GM19468 (cell line): Measurements from ENCODE around the gene CYP2A6.
"Not testable (repeated sequence)": the region's sequence is repeated elsewhere in the genome, so short reads cannot be mapped to it uniquely, and the experiment has no call there.

Experiments
- ATAC-seq: cut with Tn5 transposase; IDR thresholded peaks from one replicate; pipeline ENCODE4 v1.9.1; 2021; ENCODE audit warnings: mild to moderate bottlenecking, moderate library complexity, moderate number of reproducible peaks; ENCODE audit not compliant: unreplicated experiment; ENCODE audit errors: extremely low read depth

The CYP2A6 gene

DNA sequence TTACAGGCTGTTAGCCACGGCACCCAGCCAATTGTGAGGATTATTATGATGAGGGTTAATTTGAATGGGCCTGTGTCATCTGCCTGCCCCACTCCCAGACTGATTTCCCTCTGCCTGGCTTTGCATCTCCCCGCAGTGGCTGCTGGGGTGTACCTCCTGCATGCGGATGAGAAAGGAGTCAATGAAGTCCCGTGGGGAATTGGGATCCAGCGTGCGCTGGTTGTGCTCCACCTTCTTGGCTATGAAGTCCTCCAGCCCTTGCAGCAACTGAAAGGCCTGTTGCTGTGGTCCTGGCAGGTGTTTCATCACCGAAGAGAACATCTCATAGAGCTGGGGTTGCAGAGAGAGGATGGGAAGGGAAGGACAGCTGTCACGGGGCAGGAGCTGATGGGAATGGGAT is 3.5 kb downstream of the CYP2A6 start:
- not testable (repeated sequence) for ATAC-seq

DNA sequence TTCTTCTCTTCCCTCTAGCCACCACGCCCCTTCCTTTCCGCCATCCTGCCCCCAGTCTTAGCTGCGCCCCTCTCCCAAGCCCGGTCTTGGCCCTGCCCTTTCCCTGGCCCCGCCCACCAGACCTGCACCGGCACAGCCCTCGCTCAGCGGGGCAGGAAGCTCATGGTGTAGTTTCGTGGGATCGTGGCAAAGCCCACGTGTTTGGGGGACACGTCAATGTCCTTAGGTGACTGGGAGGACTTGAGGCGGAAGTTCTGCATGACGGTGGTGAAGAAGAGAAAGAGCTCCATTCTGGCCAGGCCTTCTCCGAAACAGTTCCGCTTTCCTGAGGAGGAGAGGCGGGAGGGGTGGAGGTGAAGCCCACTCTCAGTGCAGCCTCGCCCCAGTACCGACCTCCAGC is 6.6 kb downstream of the CYP2A6 start:
- ATAC-seq, result not testable (repeated sequence)

DNA sequence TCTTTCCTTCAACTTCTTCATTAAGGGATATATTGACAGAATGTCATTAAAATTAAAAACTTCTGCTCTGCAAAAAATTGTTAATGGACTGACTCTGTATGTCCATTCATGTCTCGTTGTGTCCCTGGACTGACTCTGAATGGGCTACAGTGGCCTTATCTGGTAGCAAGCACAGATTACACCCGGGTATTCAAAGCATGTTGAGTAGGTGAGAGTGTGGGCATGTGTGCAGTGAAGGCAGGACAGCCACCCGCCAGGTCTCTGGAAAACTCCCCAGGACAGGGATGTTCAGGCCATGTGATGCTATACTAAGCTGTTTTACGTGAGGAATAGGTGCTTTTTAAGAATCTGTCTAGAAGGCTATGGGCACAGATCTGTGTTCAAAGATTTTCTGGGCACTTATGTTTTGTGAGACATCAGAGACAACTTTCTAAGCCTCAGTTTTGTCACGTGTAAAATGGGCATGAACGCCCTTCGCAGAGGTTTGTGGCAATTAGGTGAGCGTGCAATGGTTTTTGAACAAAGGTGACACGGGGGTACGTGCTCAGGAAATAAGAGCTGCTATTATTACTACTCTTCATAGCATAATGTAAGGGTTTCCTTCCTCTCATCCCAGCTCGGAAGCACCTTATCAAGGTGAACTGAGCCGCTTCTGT is 7.1 kb downstream of the CYP2A6 start:
- not testable (repeated sequence) for ATAC-seq

DNA sequence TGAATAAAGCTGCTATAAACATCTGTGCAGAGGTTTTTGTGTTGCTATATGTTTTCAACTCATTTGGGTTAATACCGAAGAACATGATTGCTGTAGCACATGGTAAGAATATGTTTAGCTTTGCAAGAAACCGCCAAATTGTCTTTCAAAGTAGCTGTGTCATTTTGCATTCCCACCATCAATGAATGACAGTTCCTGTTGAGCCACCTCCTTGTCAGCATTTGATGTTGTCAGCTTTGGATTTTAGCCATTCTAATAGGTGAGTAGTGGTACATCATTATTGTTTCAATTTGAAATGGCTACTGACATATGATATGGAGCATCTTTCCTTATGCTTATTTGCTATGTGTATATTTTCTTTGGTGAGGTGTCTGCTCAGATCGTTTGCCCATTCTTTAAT is 8.2 kb downstream of the CYP2A6 start:
- ATAC-seq, result not testable (repeated sequence)

DNA sequence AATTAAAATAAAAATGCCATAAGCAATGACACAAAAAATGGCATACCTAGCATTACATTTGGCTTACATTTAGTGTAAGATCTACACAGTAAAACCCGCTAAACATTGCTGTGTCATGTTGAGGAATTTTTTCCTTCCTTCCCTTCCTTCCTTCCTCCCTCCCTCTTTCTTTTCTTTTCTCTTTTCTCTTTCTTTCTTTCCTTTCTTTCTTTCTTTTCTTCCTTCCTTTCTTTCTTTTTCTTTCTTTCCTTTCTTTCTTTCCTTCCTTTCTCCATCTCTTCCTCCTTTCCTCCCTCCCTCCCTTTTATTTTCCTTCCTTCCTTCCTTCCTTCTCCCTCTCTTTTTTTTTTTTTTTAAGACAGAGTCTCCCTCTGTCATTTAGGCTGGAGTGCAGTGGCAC is 11.8 kb downstream of the CYP2A6 start:
- ATAC-seq, result not testable (repeated sequence)

DNA sequence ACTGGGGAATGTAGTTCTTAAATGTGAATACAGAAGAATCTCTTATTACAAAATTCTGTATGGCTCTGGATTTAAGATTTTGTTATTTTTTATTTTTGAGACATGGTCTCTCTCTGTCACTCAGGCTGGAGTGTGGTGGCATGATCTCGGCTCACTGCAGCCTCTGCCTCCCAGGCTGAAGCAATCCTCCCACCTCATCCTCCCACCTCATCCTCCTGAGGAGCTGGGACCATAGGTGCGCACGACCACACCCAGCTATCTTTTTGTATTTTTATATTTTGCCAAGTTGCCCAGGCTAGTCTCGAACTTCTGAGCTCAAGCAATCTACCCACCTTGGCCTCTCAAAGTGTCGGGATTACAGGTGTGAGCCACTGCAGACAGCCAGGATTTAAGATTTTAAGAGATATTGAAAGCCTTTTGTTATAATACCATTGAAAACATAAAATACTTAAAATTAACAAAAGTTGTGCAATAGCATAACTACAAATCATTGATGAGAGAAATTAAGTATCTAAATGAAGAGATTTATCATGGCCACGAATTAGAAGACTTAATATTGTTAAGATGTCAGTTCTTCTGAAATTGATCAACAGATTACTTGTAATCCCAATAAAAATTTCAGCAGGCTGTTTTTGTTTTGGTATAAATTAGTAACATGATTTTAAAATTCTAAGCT is 13.4 kb downstream of the CYP2A6 start:
- no peak for ATAC-seq

DNA sequence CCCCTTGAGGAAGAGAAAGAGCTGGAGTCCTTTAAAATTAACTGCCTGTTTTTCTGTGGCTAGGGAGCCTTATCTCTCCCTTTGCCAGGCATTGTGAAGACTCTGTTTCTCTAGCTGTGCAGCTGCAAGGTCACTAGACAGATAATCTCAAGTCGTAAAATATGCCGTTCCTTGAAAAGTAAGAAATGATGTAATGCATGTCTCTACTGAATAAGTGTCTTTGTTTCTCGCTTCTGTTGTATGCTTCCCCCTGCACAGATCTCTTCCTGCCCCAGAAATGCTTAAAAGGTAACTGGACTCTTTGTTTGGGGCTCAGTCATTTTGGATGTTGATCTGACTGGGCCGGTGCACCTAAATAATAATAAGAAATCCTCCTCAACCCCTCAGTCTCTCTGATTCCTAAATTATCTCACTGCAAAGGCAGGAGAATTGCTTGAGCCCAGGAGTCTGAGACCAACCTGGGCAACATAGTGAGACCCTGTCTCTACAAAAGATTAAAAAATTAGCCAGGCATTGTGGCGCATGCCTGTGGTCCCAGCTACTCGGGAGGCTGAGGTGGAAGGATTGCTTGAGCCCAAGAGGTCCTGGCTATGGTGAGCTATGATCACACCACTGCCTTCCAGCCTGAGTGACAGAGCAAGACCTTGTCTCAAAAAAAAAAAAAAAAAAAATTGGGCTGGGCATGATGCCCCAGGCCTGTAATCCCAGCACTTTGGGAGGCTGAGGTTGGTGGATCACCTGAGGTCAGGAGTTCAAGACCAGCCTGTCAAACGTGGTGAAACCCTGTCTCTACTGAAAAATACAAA is 16.3 kb downstream of the CYP2A6 start:
- not testable (repeated sequence) for ATAC-seq

DNA sequence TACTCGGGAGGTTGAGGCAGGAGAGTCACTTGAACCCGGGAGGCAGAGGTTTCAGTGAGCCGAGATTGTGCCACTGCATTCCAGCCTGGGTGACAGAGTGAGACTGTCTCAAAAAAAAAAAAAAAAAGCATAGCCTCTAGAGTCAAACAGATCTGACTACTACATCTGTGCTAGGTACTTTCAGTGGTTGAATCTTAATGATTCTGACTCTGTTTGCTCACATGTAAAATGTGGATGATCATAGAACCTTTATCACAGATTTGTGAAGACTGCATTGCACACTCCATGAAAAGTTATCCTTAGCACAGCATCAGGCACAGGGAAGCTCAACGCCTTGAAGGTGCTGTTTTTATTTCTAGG is 17.8 kb downstream of the CYP2A6 start:
- not testable (repeated sequence) for ATAC-seq

DNA sequence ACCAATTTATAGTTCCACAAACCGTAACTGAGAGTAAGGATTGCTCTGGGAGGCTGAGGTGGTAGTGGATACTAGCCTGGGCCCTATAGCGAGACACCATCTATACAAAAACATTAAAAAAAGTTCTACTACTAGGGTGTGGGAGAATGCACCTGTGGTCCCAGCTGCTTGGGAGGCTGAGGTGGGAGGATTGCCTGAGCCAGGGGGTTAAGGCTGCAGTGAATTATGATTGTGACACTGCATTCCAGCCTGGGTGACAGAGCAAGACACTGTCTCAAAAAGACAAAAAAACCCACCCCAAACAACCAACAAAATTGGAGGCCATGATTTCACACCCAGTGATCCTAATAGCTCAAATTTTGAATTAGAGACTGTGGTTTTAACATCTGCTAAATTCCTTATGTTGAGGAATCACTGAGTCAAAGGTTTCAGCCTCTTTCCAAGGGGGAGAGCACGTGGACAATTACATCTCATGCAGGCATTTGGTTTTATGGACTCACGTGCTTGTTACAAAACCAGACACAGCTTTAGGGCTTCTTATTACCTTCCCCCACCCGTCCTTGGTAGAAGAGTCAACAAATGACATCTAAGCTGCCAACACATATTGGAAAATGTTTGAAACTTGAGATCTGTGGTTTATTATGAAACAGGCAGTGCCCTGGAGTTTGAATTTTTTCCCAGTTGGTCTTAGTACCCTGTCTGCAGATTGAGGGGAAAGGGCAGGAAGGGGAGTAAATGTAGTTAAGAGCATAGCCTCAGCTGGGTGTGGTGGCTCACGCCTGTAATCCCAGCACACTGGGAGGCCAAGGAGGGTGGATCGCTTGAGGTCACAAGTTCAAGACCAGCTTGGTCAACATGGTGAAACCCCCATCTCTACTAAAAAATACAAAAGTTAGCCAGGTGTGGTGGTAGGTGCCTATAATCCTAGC is 18.5 kb downstream of the CYP2A6 start:
- ATAC-seq, result no peak

DNA sequence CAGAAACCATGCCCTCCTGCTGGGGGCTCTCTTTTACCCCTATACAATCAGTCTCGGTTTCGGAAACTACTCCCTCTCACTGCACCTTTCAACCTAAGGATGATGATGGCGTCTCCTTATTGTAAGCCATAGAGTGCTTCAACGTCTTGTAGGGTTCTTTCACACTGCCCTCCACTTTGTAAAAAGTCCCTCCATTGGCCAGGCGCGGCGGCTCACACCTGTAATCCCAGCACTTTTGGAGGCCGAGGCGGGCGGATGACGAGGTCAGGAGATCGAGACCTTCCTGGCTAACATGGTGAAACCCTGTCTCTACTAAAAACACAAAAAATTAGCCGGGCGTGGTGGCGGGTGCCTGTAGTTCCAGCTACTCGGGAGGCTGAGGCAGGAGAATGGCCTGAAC is 19.5 kb downstream of the CYP2A6 start:
- ATAC-seq, result not testable (repeated sequence)

DNA sequence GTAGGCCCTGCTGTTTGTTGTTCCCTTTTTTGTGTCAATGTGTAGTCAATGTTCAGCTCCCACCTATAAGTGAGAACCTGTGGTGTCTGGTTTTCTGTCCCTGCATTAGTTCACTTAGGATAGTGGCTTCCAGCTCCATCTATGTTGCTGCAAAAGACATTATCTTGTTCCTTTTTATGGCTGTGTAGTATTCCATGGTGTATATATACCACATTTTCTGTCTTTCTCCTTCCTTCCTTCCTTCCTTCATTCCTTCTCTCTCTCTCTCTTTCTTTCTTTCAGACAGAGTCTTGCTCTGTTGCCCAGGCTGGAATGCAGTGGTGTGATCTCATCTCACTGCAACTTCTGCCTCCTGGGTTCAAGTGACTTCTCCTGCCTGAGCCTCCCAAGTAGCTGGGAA is 21.0 kb downstream of the CYP2A6 start:
- no peak for ATAC-seq

DNA sequence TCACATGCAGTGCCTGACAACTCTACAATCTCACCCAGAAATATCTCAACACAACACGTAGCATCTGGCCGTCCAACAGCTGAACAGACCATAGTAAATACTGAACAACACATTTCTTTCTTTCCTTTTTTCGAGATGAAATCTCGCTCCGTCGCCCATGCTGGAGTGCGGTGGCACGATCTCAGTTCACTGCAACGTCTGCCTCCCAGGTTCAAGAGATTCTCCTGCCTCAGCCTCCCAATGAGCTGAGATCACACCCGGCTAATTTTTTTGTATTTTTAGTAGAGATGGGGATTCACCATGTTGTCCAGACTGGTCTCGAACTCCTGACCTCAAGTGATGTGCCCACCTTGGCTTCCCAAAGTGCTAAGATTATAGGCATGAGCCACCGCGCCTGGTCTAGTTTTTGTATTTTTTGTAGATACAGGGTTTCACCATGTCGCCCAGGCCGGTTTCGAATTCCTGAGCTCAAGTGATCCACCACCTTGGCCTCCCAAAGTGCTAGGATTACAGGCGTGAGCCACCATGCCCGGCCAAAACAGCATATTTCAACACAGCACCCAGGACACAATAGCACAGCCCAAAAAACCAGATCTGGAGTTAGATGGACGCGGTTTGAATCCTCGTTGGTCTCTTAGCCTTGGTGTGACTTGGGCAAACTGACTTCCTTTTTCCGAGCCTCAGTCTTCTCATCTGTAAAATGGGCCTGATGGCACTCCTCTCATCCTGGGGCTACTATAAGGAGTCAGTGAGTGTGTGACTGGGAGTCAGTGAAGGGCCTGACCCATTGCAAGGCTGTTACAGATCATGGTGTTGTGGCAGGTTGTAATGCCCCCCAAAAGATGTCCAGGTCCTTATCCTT is 22.6 kb downstream of the CYP2A6 start:
- ATAC-seq, result no peak

DNA sequence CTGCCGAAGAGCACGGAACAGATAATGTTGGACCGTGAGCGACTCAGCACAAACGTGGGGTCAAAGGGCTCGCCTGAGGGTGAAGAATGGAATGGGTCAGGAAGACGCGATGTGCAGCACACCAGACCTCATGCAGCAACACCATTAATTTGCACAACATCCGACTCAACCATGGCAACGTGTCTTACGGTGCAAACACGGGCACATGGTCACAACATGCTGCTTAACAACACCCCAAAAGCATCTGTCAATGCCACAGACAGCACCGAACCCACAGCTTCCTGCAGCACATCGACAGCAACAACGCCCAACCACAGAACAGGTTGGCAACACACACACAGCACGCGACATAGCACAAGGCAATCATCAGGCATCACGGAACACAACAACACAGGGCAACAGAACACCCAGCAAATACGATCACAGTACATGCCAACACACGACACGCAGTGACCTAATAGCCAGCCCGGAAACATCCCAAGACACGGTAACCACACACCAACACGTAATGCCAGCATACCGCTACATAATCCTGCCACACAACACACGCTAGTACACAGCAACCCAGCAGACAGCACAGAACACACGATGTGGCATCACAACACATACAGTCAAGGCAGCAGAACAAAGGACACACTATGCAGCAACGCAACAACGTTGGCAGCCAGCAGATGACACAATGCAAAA is 23.4 kb downstream of the CYP2A6 start:
- ATAC-seq, result not testable (repeated sequence)

DNA sequence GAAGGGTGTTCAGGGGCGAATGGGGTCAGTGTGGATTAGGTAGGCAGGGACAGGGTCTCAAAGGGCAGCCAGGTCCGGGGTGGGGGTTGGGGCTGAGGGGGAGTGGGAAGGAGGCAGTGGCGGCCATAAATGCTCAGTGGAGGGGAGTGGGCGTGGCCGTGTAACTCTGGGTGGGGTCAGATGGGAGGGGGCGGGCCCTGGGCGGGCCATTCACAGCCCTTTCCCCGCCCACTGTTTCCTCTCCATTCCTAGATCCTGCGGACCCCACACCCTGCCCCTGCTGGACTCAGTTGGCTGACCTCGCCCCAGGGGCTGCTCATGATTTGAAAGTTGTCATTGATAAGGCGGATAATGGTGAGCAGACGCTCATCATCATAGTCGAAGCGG is 23.9 kb downstream of the CYP2A6 start:
- not testable (repeated sequence) for ATAC-seq

DNA sequence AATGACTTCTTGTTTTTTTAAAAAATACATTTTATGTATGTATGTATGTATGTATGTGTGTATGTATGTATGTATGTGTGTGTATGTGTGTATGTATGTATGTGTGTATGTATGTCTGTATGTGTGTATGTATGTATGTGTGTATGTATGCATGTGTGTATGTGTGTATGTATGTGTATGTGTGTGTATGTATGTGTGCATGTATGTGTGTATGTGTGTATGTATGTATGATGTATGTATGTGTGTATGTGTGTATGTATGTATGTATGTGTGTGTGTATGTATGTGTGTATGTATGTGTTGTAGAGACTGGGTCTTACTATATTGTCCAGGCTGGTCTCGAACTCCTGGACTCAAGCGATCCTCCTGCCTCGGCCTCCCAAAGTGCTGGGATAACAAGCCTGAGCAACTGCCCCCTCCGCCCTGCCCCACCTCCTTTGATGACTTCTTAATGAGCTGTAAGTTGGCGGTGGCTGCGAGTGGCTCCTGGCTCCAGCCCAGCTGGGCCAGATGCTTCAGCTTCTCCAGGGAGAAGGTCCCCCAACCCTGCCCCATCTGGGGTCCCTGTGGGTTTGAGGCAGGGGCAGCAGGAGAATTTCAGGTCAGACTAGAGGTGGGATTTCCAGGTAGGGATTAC is 24.7 kb downstream of the CYP2A6 start:
- not testable (repeated sequence) for ATAC-seq

DNA sequence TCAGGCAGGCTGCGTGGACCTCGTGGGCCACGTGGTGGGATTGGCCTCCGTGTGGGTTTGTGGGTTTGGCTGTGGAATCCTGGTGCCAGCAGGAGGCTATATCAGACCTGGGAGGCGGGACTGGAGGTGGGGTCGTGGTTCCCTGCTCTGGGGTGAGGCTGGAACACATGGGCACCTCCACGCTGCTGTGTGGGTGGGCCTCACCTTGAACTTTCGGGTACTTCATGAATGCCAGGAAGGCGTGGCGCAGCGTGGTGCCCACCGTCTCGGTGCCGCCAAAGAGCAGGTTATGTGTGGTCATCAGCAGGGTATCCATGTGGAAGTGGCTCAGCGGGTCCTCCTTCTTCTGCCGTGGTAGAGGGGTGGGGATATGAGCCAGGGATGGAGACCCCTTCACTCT is 25.3 kb downstream of the CYP2A6 start:
- ATAC-seq, result not testable (repeated sequence)

DNA sequence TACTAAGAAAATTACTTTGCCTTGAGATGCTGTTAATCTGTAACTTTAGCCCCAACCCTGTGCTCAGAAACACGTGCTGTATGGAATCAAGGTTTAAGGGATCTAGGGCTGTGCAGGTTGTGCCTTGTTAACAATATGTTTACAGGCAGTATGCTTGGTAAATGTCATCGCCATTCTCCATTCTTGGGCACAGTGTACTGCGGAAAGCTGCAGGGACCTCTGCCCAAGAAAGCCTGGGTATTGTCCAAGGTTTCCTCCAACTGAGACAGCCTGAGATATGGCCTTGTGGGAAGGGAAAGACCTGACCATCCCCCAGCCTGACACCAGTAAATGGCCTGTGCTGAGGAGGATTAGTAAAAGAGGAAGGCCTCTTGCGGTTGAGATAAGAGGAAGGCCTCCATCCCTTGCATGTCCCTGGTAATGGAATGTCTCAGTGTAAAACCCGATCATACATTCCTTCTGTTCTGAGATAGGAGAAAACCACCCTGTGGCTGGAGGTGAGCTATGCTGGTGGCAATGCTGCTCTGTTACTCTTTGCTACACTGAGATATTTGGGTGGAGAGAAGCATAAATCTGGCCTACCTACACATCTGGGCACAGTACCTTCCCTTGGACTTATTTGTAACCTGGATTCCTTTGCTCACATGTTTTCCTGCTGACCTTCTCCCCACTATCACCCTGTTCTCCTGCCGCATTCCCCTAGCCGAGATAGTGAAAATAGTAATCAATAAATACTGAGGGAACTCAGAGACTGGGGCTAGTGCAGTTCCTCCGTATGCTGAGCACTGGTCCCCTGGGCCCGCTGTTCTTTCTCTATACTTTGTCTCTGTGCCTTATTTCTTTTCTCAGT is 27.3 kb downstream of the CYP2A6 start:
- not testable (repeated sequence) for ATAC-seq
